Subcutaneous abdominal adipose tissue (tissue), 5 donors: ENCODE results near the gene POLD1.
"Not testable (repeated sequence)": the region's sequence is repeated elsewhere in the genome, so short reads cannot be mapped to it uniquely, and the experiment has no call there.

ENCODE experiments used
- H3K27ac ChIP-seq: one replicate; pipeline ENCODE4 v1.7.0; 2013; ENCODE audit warnings: low read depth, mild to moderate bottlenecking, inconsistent platforms, low read length, moderate library complexity
- H3K27me3 ChIP-seq, 5 donors: one replicate each; pipeline ENCODE4 v1.7.0; 2013; ENCODE audit warnings: low read length in 5 of 5, inconsistent platforms in 1 of 5; ENCODE audit not compliant: control insufficient read depth in 5 of 5, insufficient read depth in 4 of 5
- H3K36me3 ChIP-seq, 5 donors: one replicate each; pipeline ENCODE4 v1.7.0; 2013; ENCODE audit warnings: low read length in 5 of 5; ENCODE audit not compliant: control insufficient read depth in 5 of 5, insufficient read depth in 5 of 5
- H3K4me1 ChIP-seq, 5 donors: one replicate each; pipeline ENCODE4 v1.7.0; 2013; ENCODE audit warnings: low read length in 5 of 5, mild to moderate bottlenecking in 3 of 5, moderate library complexity in 1 of 5; ENCODE audit not compliant: control insufficient read depth in 5 of 5, insufficient read depth in 5 of 5
- H3K4me3 ChIP-seq, 5 donors: one replicate each; pipeline ENCODE4 v1.7.0; 2013; ENCODE audit warnings: low read length in 5 of 5, low read depth in 1 of 5
- H3K9ac ChIP-seq, 5 donors: one replicate each; pipeline ENCODE4 v1.7.0; 2013; ENCODE audit warnings: low read length in 5 of 5, mild to moderate bottlenecking in 4 of 5, moderate library complexity in 3 of 5
- H3K9me3 ChIP-seq, 5 donors: one replicate each; pipeline ENCODE4 v1.7.0; 2013; ENCODE audit warnings: low read length in 5 of 5; ENCODE audit not compliant: control insufficient read depth in 5 of 5
- donor health status: healthy.
- donor health status: healthy.
- donor health status: healthy.
- donor health status: healthy.
- donor health status: healthy.

POLD1 gene

GRCh38 chr19:50379602-50380001 lies 4.5 kb upstream of the POLD1 start:
- no peaks in the 10 kb centered on the region for H3K9me3 ChIP-seq
- H3K27ac ChIP-seq = no peak overlapping the region
- H3K36me3 ChIP-seq = peaks cover 3 to 55% (median 54%) of the 10 kb centered on the region in 5 donors
- H3K9ac ChIP-seq = no peak overlapping the region
- H3K27me3 ChIP-seq = no peaks in the 10 kb centered on the region
- H3K4me1 ChIP-seq = peaks cover under 1 to 22% (median 17%) of the 10 kb centered on the region in 5 donors
- no peak overlapping the region for H3K4me3 ChIP-seq

DNA sequence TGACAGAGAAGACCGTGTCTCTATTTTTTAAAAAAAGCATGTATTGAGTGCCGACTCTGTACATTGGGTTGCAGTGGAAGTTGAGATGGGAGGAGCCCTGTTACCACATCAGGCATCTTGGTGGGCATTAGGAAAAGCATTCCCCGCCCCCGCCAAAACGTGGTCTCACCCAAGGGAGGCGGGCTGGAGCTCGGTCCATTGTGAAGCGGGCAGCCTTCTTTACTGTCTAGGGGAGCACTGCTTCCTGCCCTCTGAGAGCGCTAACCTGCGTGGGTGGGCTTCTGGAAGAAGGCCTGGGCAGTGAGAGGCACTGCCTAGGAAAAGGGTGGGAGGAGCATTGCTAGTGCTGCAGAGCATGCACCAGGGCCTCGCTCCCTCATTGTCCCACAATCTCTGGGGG lies 4.0 kb upstream of the POLD1 start:
- H3K9me3 ChIP-seq = no peaks in the 10 kb centered on the region
- H3K4me1 ChIP-seq = peaks cover 4 to 27% (median 22%) of the 10 kb centered on the region in 5 donors
- H3K9ac ChIP-seq = no peak overlapping the region
- H3K27me3 ChIP-seq = no peaks in the 10 kb centered on the region
- H3K36me3 ChIP-seq = peaks cover 3 to 55% (median 54%) of the 10 kb centered on the region in 5 donors
- H3K4me3 ChIP-seq = no peak overlapping the region
- no peak overlapping the region for H3K27ac ChIP-seq

DNA sequence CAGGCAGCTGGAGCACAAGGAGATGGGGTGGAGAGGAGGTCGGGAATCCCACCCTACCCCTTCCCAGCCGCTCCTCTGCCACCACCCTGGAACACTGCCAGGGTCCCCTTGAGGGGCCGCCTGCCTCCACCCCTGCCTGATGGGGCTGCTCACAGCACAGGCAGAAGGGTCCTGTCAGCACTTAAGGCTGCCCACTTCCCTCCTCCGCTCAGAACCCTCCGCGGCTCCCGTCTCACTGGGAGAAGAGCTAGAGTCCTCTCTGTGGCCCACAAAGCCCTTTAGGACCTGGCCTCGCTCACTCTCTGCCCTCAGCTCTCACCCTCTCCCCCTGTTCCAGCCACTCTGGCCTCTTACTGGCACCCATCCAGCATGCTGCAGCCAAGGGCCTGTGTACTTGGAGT lies 3.4 kb upstream of the POLD1 start:
- Histone ChIP-seq H3K9me3 (no peaks in the 10 kb centered on the region), H3K9ac (no peak overlapping the region), H3K4me1 (peaks cover 6 to 30% (median 25%) of the 10 kb centered on the region in 5 donors), H3K27me3 (no peaks in the 10 kb centered on the region), H3K27ac (no peak overlapping the region), H3K36me3 (peaks cover 3 to 55% (median 54%) of the 10 kb centered on the region in 5 donors), H3K4me3 (no peak overlapping the region)

DNA sequence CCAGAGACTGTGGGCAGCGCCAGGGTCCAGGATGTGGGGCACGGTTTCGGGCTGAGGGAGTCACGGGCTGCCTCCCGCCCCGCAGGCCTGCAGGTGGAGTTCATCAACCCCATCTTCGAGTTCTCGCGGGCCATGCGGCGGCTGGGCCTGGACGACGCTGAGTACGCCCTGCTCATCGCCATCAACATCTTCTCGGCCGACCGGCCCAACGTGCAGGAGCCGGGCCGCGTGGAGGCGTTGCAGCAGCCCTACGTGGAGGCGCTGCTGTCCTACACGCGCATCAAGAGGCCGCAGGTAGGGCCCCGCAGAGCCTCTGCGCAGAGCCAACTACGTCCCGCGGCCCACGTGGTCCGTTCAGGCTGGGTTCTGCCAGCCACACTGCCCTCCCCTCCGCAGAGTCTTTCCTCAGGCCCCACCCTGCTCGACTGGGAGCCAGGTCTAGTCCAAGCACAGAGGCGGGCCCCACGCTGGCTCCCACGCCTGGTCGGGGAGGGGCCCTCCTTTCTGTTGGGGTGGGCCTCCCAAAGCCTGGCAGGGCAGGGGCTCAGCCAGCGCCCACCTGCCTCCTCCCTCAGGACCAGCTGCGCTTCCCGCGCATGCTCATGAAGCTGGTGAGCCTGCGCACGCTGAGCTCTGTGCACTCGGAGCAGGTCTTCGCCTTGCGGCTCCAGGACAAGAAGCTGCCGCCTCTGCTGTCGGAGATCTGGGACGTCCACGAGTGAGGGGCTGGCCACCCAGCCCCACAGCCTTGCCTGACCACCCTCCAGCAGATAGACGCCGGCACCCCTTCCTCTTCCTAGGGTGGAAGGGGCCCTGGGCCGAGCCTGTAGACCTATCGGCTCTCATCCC lies 2.0 kb upstream of the POLD1 start:
- Histone ChIP-seq H3K9ac (no peak overlapping the region), H3K9me3 (no peaks in the 10 kb centered on the region), H3K27me3 (no peaks in the 10 kb centered on the region), H3K27ac (no peak overlapping the region), H3K4me3 (no peak overlapping the region), H3K36me3 (peaks cover 3 to 55% (median 54%) of the 10 kb centered on the region in 5 donors), H3K4me1 (peaks cover 6 to 28% (median 24%) of the 10 kb centered on the region in 5 donors)

- H3K9ac ChIP-seq = peak overlapping the region in 2 of 5 donors; percentile 41 to 66
- peaks cover 3 to 48% (median 45%) of the 10 kb centered on the region in 5 donors for H3K36me3 ChIP-seq
- H3K27me3 ChIP-seq = no peaks in the 10 kb centered on the region
- peak overlapping the region; percentile 69 for H3K27ac ChIP-seq
- H3K4me1 ChIP-seq = peaks cover 6 to 28% (median 19%) of the 10 kb centered on the region in 5 donors
- H3K9me3 ChIP-seq = no peaks in the 10 kb centered on the region
- H3K4me3 ChIP-seq = peak overlapping the region; percentile 45 to 75 (median 61)
Observed at GRCh38 chr19:50383001-50383851, 921 bp upstream of the POLD1 start.

DNA sequence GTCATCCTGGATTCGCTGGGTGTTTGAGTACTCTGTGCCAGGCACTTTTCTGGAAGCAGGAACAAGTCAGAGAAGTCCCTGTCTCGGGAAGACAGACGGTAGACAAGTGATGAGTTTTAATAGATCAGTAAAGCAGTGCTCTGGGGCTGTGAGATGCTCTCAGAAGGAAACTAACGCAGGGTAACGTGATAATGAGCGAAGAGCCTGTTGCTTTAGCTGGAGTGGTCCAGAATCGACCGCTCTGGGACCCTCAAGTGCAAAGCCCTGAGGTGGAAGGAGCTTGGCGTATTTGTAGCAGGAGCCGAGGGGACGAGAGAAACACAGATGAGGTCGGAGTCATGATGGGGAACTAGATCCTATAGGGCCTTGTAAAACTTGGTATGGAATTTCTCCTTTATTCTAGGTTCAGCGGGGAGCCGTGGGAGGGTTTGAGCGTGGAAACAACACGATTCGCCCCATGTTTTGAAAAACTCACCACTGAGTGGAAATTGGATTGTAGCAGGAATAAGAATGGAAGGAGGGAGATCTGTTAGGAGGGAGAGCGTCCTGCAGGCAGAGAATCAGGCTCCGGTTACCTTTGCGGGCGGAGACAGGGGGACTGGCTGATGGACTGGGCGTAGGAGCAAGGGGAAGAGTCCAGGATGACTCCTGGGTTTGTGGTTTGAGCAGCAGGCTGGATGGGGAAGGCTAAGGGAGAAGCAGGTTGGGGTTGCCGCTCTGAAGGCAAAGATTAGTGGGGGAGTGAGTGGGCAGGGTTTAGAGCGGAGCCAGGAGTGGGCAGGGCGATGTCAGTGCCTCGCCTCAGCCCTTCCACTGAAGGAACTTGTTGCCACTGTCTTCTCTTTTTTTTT lies 763 bp downstream of the POLD1 start:
- Histone ChIP-seq H3K9ac (peak overlapping the region; percentile 22 to 78 (median 74)), H3K4me3 (peak overlapping the region; percentile 57 to 75 (median 69)), H3K27me3 (no peaks in the 10 kb centered on the region), H3K27ac (peak overlapping the region; percentile 69), H3K9me3 (no peaks in the 10 kb centered on the region), H3K4me1 (peaks cover 6 to 28% (median 19%) of the 10 kb centered on the region in 5 donors), H3K36me3 (peaks cover 0 to 31% (median 28%) of the 10 kb centered on the region in 5 donors)

DNA sequence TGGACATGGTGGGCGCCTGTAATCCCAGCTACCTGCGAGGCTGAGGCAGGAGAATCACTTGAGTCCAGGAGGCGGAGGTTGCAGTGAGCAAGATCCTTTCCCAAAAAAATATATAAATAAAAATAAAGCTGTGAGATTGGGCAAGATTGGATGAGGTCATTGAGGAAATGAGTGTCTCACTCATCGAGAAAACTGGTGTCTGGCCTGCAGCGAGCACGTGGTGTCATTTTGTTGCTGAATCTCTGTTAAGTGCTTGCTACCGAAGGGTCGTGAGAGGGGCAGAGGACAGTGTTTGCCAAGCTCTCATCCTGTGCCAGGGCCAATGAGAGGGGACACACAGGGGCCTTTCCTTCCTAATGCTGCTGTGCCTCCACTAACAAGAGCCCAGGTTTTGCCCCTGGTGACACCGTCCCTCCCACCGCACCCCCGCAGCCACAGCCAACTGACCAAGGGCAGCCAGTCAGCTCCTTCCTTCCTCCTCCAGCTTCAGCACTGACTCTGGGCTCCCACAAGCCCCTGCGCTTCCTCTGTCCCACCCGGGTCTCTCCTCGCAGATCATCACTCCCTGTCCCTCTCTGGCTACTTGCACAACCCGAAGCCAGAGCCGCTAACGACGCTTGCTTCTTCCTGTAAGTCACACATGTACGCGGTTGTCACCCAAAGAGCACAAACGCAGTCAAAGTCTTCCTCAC lies 3.2 kb downstream of the POLD1 start:
- Histone ChIP-seq H3K9me3 (no peaks in the 10 kb centered on the region), H3K4me1 (peaks cover 6 to 28% (median 19%) of the 10 kb centered on the region in 5 donors), H3K4me3 (peak overlapping the region in 2 of 5 donors; percentile 28 to 30), H3K36me3 (peaks cover 0 to 9% (median 4%) of the 10 kb centered on the region in 5 donors), H3K9ac (no peak overlapping the region), H3K27ac (no peak overlapping the region), H3K27me3 (no peaks in the 10 kb centered on the region)

DNA sequence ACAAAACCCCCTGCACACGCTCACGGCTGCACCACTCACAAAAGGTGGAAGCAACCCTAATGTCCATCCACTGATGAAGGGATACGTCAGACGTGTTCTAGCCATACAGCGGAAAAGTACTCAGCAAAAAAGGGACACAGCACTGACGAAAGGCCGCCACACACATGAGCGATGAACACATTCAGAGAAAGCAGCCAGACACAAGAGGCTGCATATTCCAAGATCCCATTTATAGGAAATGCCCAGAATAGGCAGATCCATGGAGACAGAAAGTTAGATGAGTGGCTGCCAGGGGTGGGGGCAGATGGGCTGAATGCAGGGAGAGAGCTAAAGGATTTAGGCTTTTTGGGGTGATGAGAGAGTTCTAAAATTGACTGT lies 3.7 kb downstream of the POLD1 start:
- H3K4me3 ChIP-seq = peak overlapping the region in 2 of 5 donors; percentile 28 to 30
- H3K36me3 ChIP-seq = peaks cover 0 to 5% (median 0%) of the 10 kb centered on the region in 5 donors
- H3K9ac ChIP-seq = no peak overlapping the region
- no peak overlapping the region for H3K27ac ChIP-seq
- H3K4me1 ChIP-seq = peaks cover 6 to 28% (median 19%) of the 10 kb centered on the region in 5 donors
- no peaks in the 10 kb centered on the region for H3K9me3 ChIP-seq
- H3K27me3 ChIP-seq = no peaks in the 10 kb centered on the region

GRCh38 chr19:50390295-50390694 lies 6.1 kb downstream of the POLD1 start:
- not testable (repeated sequence) for H3K9ac ChIP-seq, H3K36me3 ChIP-seq, H3K4me3 ChIP-seq, H3K9me3 ChIP-seq, H3K27ac ChIP-seq, H3K4me1 ChIP-seq, H3K27me3 ChIP-seq
